Endothelial cell of umbilical vein (primary cell): ENCODE results near the gene ID2. TPM values are rescaled to one million over a fixed set of nuclear protein-coding genes. Genes with fewer than 3 reads are reported as not detected.

ENCODE experiments used
- BruUV-seq: library from RNA; stranded (reverse); fragments of 400-500 nt; replicated peaks from 2 replicates; lab custom pipeline; 2021; lab: Mats Ljungman, UMichigan
- CTCF ChIA-PET: fragments of 300-600, 350-600 bp; sonication (Branson Sonifier 250); formaldehyde crosslinking; loops from one replicate; lab custom pipeline; 2021; ENCODE audit warnings: antibody characterized with exemption, inconsistent platforms; lab: Charles Lee
- POLR2A ChIA-PET: fragments of 300-600, 350-600 bp; sonication (Branson Sonifier 250); formaldehyde crosslinking; loops from one replicate; lab custom pipeline; 2021; ENCODE audit warnings: antibody characterized with exemption, inconsistent platforms; lab: Charles Lee
- DNase-seq: peaks from one replicate; pipeline ENCODE4 v3.0.0-alpha.2; 2011; ENCODE audit warnings: low read depth, low spot score
- FAIRE-seq: peaks from 2 replicates; lab custom pipeline; 2011; peaks lifted over from hg19 to GRCh38; lab: Jason Lieb, UNC
- H2AFZ ChIP-seq: 2 replicates; pipeline ENCODE4 v1.6.0; 2012; ENCODE audit warnings: low read depth, low read length, control low read depth, inconsistent platforms
- H3K27ac ChIP-seq: 2 replicates; pipeline ENCODE4 v1.5.1; 2011; ENCODE audit warnings: low read depth, mild to moderate bottlenecking, control low read depth, low read length, moderate library complexity; ENCODE audit not compliant: insufficient read depth
- H3K27me3 ChIP-seq, 2 experiments: 2 replicates each; pipeline versions ENCODE4 v1.6.0 to v1.6.1; 2011; ENCODE audit warnings: low read length in 2 of 2, mixed read lengths in 1 of 2; ENCODE audit not compliant: control insufficient read depth in 2 of 2, insufficient read depth in 2 of 2
- H3K36me3 ChIP-seq, 2 experiments: 2 replicates in 1 of 2; 3 replicates in 1 of 2; pipeline ENCODE4 v1.5.1; 2011; ENCODE audit warnings: low read length in 2 of 2, mild to moderate bottlenecking in 1 of 2, moderate library complexity in 1 of 2; ENCODE audit not compliant: control insufficient read depth in 2 of 2, insufficient read depth in 2 of 2; ENCODE audit errors: extremely low read depth in 1 of 2
- H3K4me1 ChIP-seq: 3 replicates; pipeline ENCODE4 v1.5.1; 2011; ENCODE audit warnings: mild to moderate bottlenecking, low read length; ENCODE audit not compliant: control insufficient read depth, insufficient read depth; ENCODE audit errors: extremely low read depth
- H3K4me2 ChIP-seq: 2 replicates; pipeline ENCODE4 v1.6.1; 2011; ENCODE audit warnings: low read length, control low read depth, mixed read lengths; ENCODE audit not compliant: insufficient read depth
- H3K4me3 ChIP-seq, 3 experiments: fragments of 200-600 bp in 1 of 3; sonication (generic), shearing (Covaris generic) in 1 of 3; replicated peaks in 1 of 3; 2 replicates each; pipeline ENCODE4 v1.5.1; 2011 to 2016; ENCODE audit warnings: control low read depth in 3 of 3, low read length in 3 of 3, mild to moderate bottlenecking in 2 of 3, inconsistent platforms in 1 of 3, low read depth in 1 of 3, moderate library complexity in 1 of 3; ENCODE audit not compliant: insufficient read depth in 1 of 3
- H3K79me2 ChIP-seq: 2 replicates; pipeline ENCODE4 v1.6.0; 2012; ENCODE audit warnings: low read length, inconsistent platforms; ENCODE audit not compliant: control insufficient read depth, insufficient read depth
- H3K9ac ChIP-seq: replicated peaks from 2 replicates; pipeline ENCODE3; 2011; ENCODE audit warnings: low read length, control low read depth; ENCODE audit not compliant: insufficient read depth; ENCODE audit errors: extremely low read depth
- H3K9me1 ChIP-seq: replicated peaks from 3 replicates; pipeline ENCODE4 v1.6.0; 2011; ENCODE audit warnings: mild to moderate bottlenecking, low read length; ENCODE audit not compliant: control insufficient read depth, insufficient read depth; ENCODE audit errors: extremely low read depth
- H3K9me3 ChIP-seq: replicated peaks from 2 replicates; pipeline ENCODE4 v1.5.1; 2012; ENCODE audit warnings: low read length, inconsistent platforms; ENCODE audit not compliant: control insufficient read depth, insufficient read depth
- H4K20me1 ChIP-seq: replicated peaks from 2 replicates; pipeline ENCODE3; 2011; ENCODE audit warnings: mild to moderate bottlenecking, low read length; ENCODE audit not compliant: control insufficient read depth, insufficient read depth; ENCODE audit errors: extremely low read depth
- EZH2 ChIP-seq: IDR thresholded peaks from 2 replicates; pipeline ENCODE4 v1.6.1; 2012; ENCODE audit warnings: borderline replicate concordance, low read depth, mild to moderate bottlenecking, moderate library complexity, low read length, inconsistent platforms; ENCODE audit not compliant: severe bottlenecking
- dilution Hi-C: fragments of 300-500 bp; cut with MboI; formaldehyde crosslinking; loops from one replicate; pipeline ENCODE4 v1.15.0; 2019; ENCODE audit warnings: low sequenced_read_pairs; ENCODE audit not compliant: extremely low pct_ligation_motif_present
- intact Hi-C: fragments of 100-400 bp; cut with micrococcal nuclease; formaldehyde crosslinking; loops from one replicate; pipeline ENCODE4 v1.10.0; 2022
- polyA plus RNA-seq, 4 experiments: library from polyadenylated mRNA; depleted of rRNA in 3 of 4; stranded (reverse) in 3 of 4; unstranded in 1 of 4; fragments of >200 nt; gene quantifications; 2 replicates each; pipeline versions ENCODE4 v1.2.1 to v1.2.3, GENCODE V29; 2011 to 2012; ENCODE audit warnings: missing spikeins in 1 of 4
- total RNA-seq: library from RNA; stranded (reverse); gene quantifications from 2 replicates; pipeline ENCODE4 v1.2.3, GENCODE V29; 2021
- TF ChIP-seq, protein P1 (sequence below), 2 donors: IDR thresholded peaks; 1 replicate in 1 of 2; 2 replicates in 1 of 2; pipeline ENCODE4 v1.5.1; 2011; ENCODE audit warnings: low read length in 2 of 2, mild to moderate bottlenecking in 2 of 2, moderate library complexity in 2 of 2, control low read depth in 1 of 2, inconsistent platforms in 1 of 2, low read depth in 1 of 2; ENCODE audit not compliant: insufficient read depth in 1 of 2; ENCODE audit errors: extremely low read depth in 1 of 2

Gene ID2
- total and polyA plus RNA-seq, 2 donors (not counting 3 experiments of a cell fraction or from before 2014, with no cell fraction given) = 4.1 to 29.1 TPM

DNA sequence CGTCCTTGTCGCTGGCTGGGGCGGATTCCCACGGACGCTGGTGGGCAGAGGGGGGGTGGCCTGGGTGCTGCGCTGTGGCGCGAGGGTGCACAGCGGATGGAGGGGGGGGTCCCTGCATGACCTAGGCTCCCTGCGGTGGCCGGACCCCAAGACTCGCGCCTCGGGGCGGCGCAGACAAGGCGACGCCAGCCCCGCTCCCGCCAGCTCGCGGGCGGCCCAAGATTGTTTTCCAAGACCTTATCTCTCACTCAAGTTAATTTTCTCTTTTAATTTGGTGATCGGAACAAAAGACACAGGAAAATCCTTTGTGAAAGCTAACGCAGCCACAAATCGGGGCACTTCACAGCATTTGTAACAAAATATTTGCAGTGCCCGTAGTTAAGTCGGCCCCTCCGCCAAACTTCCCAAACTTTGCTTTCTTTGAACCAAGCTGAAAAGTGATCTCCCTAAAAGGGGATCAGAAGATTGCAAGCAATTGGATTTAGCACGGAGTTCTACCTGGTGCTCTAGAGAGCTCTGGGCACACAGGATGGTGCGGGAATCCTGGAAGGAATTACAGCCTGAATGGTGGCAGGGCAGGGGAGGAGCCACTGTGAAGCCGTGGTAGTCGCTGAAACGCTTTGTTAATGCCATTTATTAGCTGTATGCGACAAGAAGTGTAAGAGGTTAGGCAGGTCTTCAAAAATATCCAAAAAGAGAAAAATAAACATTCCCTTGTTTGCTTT, 4.8 kb upstream of the ID2 start:
- FAIRE-seq = peak; percentile 37

More for the DNA sequence above, 4.8 kb upstream of the ID2 start:
- dilution Hi-C loops (no loop called here), intact Hi-C loops (loop anchor here (5.0 kb wide), 3 partner anchors 95 to 1760 kb away; partner anchors contain the start of gene RNF144A)
- Histone ChIP-seq H3K9ac (peak overlapping the region; percentile 7), H3K4me1 (peaks cover 43% of the 10 kb centered on the region), H3K4me3 (peak overlapping the region in 2 of 3 experiments; percentile 26 to 40), H4K20me1 (no peaks in the 10 kb centered on the region), H3K27me3 (peaks cover 13 to 26% of the 10 kb centered on the region in 2 experiments), H3K9me3 (no peaks in the 10 kb centered on the region), H3K4me2 (peak overlapping the region; percentile 53), H3K36me3 (no peaks in the 10 kb centered on the region), H3K79me2 (no peaks in the 10 kb centered on the region), H3K27ac (no peak overlapping the region), H2AFZ (peak overlapping the region; percentile 78), H3K9me1 (no peaks in the 10 kb centered on the region)
- CTCF ChIA-PET = interaction anchor here (1.4 kb wide), 1 partner anchor 1250 kb away, joined by 7 read pairs; no protein-coding TSS in a partner anchor
- POLR2A ChIA-PET = no interaction called here
- no peak for DNase-seq
- no TSS peak for BruUV-seq
- TF ChIP-seq, protein P1, sequence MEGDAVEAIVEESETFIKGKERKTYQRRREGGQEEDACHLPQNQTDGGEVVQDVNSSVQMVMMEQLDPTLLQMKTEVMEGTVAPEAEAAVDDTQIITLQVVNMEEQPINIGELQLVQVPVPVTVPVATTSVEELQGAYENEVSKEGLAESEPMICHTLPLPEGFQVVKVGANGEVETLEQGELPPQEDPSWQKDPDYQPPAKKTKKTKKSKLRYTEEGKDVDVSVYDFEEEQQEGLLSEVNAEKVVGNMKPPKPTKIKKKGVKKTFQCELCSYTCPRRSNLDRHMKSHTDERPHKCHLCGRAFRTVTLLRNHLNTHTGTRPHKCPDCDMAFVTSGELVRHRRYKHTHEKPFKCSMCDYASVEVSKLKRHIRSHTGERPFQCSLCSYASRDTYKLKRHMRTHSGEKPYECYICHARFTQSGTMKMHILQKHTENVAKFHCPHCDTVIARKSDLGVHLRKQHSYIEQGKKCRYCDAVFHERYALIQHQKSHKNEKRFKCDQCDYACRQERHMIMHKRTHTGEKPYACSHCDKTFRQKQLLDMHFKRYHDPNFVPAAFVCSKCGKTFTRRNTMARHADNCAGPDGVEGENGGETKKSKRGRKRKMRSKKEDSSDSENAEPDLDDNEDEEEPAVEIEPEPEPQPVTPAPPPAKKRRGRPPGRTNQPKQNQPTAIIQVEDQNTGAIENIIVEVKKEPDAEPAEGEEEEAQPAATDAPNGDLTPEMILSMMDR (IDR thresholded peaks at IDR 0.05; ENCODE audit: extremely low read depth in 1 of 2, insufficient read depth in 1 of 2, low read depth in 1 of 2, low read length in 2 of 2) = no peak
- peak; percentile 45 for TF ChIP-seq EZH2
